ENCODE data around the gene ITPR1. TPM values are rescaled to one million over a fixed set of nuclear protein-coding genes. Genes with fewer than 3 reads are reported as not detected.

ITPR1 gene
- polyA plus RNA-seq, 1 of the 3 experiments (the other 2 are of a cell fraction): 5.9 TPM

DNA sequence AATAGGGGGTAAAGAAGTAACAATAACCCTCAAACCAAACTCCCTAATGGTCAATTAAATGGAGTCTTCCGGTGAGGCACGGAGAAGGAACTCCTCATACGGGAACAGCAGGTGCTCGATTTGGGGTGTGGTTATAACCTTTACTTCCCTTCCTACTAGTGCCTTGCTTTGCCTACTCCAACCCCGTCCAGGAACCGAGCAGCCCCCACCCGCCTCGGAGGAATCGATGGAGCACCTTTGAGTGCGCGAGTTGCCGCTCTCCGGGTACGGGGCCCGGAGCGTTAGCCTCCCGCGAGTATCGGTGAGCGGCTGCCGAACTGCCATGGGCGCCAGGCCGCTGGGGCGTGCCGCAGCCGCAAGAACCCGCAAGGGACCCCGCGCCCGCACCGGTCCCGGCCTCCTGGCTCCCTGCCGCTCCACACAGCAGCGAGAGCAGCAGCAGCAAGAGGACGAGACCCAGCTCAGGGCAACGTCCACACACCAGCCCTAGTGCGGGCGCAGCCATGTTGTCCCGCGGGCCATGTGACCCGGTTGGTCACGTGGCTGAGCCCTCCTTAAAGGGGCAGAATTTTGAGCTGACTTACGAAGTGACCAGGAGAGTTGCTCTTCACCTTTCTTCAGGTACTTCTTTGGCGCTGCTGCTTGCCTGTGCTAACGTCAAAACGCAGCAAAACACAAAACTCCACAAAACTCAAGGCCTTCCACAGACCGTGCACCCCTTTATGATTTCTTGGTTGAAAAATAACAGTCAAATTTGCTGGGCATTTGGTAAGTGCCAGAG, 26.2 kb upstream of the ITPR1 start, which contains the start of gene SUMF1 (continued):
- TF ChIP-seq REST (IDR thresholded peaks at IDR 0.05; ENCODE audit: low read depth, low read length): 0 out of 2 replicates have a peak, but pooled peaks have one; percentile 28
- peak in 1 of 2 experiments; percentile 52; a peak in 1 of 4 replicates for TF ChIP-seq EP300 (IDR thresholded peaks at IDR 0.05; ENCODE audit: borderline replicate concordance in 1 of 2, low read depth in 1 of 2, low read length in 1 of 2)

DNA sequence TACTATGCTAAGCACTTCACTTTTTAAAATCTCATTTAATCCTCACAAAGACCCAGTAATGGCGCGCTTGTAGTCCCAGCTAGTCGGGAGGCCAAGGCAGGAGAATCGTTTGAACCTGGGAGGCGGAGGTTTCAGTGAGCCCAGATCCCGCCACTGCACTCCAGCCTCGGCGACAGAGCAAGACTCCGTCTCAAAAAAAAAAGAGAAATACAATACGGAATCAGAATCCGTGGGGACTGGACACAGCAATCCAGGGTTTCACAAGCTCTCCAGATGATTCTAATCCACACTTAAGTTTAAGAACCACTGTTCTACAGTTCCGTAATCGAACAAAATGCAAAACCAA, 25.7 kb upstream of the ITPR1 start:
- Histone ChIP-seq H4K20me1 (ENCODE audit: insufficient read depth) (no peaks in the 10 kb centered on the region), H3K4me1 (ENCODE audit: control insufficient read depth in 1 of 2, insufficient read depth in 2 of 2, low read depth in 1 of 2, low read length in 1 of 2) (peaks cover 0 to 4% of the 10 kb centered on the region in 2 experiments; a peak in 1 of 4 replicates), H3K4me2 (peak overlapping the region; percentile 78), H3K27ac (ENCODE audit: low read depth in 2 of 2, low read length in 1 of 2) (peak overlapping the region; percentile 11 to 71; a peak in 2 of 4 replicates), H3K4me3 (ENCODE audit: low read depth in 2 of 2, low read length in 1 of 2) (peak overlapping the region; percentile 81 to 99), H3K9me2 (no peaks in the 10 kb centered on the region), H2AFZ (ENCODE audit: low read depth) (peak overlapping the region; percentile 100), H3K9me3 (no peaks in the 10 kb centered on the region), H3K79me2 (ENCODE audit: insufficient read depth) (peaks cover 14% of the 10 kb centered on the region), H3F3A (replicated peaks; ENCODE audit: insufficient read depth) (no peaks in the 10 kb centered on the region), H3K9ac (peak overlapping the region; percentile 97), H3K27me3 (ENCODE audit: insufficient read depth) (no peaks in the 10 kb centered on the region), H3K36me3 (replicated peaks in 1 of 2; ENCODE audit: control insufficient read depth in 1 of 2, insufficient read depth in 2 of 2, low read length in 1 of 2) (no peaks in the 10 kb centered on the region)
- ChIA-PET POLR2A (interaction anchor here (0.5 to 1.5 kb wide), 4 partner anchors 26 to 66 kb away, joined by 4 to 17 read pairs (median 4); partner anchors contain the start of gene ITPR1), CTCF (interaction anchor here (0.7 to 1.8 kb wide), 5 partner anchors 26 to 166 kb away, joined by 3 to 8 read pairs (median 3); no protein-coding TSS in a partner anchor)
- WGBS (ENCODE audit: low lambda C conversion rate): 66% methylated on average over 13 of the region's 13 CpGs
- no peak for DNase-seq
- TF ChIP-seq SMC3 (IDR thresholded peaks at IDR 0.05; ENCODE audit: low read depth, low read length) (no peak), RFX5 (IDR thresholded peaks at IDR 0.05; ENCODE audit: low read length) (no peak), JUND (IDR thresholded peaks at IDR 0.05) (no peak), PBX3 (IDR thresholded peaks at IDR 0.05) (no peak), NFIC (IDR thresholded peaks at IDR 0.05; ENCODE audit: borderline replicate concordance) (no peak), GABPA (IDR thresholded peaks at IDR 0.05; ENCODE audit: low read depth) (no peak), ELF1 (IDR thresholded peaks at IDR 0.05) (no peak), EZH2phosphoT487 (IDR thresholded peaks at IDR 0.05; ENCODE audit: borderline replicate concordance, low read depth) (no peak), TAF1 (IDR thresholded peaks at IDR 0.05; ENCODE audit: borderline replicate concordance, low read depth, low read length) (no peak)

Data from SK-N-SH (cell line).